IMR-90 (cell line): ENCODE data around the gene SLC26A3. TPM values are rescaled to one million over a fixed set of nuclear protein-coding genes. Genes with fewer than 3 reads are reported as not detected.

Source experiments
- ATAC-seq: fragments of 200-7000 bp; cut with Tn5 transposase; 2 replicates; pipeline ENCODE4 v1.9.1; 2020; ENCODE audit warnings: low read depth, mild to moderate bottlenecking, moderate library complexity
- Bru-seq: library from RNA; stranded (reverse); fragments of 400-500 nt; gene quantifications from one replicate; lab custom pipeline; 2021; lab: Mats Ljungman, UMichigan
- BruChase-seq, 2 experiments: library from RNA; stranded (reverse); fragments of 400-500 nt; gene quantifications; one replicate each; lab custom pipeline; 2021; lab: Mats Ljungman, UMichigan
- BruUV-seq: library from RNA; stranded (reverse); fragments of 400-500 nt; replicated peaks from 2 replicates; lab custom pipeline; 2021; lab: Mats Ljungman, UMichigan
- CTCF ChIA-PET: fragments of 300-600 bp; formaldehyde crosslinking; extraction: SDS; loops from one replicate; lab custom pipeline; 2021; ENCODE audit warnings: antibody characterized with exemption; lab: Yijun Ruan, JAX
- POLR2A ChIA-PET: fragments of 300-600 bp; sonication (Branson Sonifier 250); formaldehyde crosslinking; loops from one replicate; lab custom pipeline; 2022; ENCODE audit warnings: antibody characterized with exemption; ENCODE audit not compliant: unreplicated experiment; lab: Charles Lee
- DNase-seq: peaks from one replicate; pipeline ENCODE4 v3.0.0; 2013
- H2AFZ ChIP-seq: replicated peaks from 2 replicates; pipeline ENCODE3; 2013; ENCODE audit warnings: low read length, mild to moderate bottlenecking; ENCODE audit not compliant: poor library complexity
- H2AK5ac ChIP-seq: 2 replicates; pipeline ENCODE4 v1.6.1; 2013; ENCODE audit warnings: low read depth, low read length, inconsistent platforms
- H2AK9ac ChIP-seq: replicated peaks from 2 replicates; pipeline ENCODE3; 2013; ENCODE audit warnings: mild to moderate bottlenecking, low read depth, low read length, moderate library complexity; ENCODE audit not compliant: poor library complexity
- H2BK120ac ChIP-seq: 2 replicates; pipeline ENCODE4 v1.6.1; 2013; ENCODE audit warnings: low read depth, low read length, inconsistent platforms
- H2BK15ac ChIP-seq: 3 replicates; pipeline ENCODE4 v1.6.1; 2013; ENCODE audit warnings: low read depth, low read length, inconsistent platforms
- H2BK20ac ChIP-seq: 2 replicates; pipeline ENCODE4 v1.6.1; 2013; ENCODE audit warnings: low read depth, mild to moderate bottlenecking, inconsistent platforms, low read length, moderate library complexity
- H2BK5ac ChIP-seq: 2 replicates; pipeline ENCODE4 v1.6.1; 2013; ENCODE audit warnings: mild to moderate bottlenecking, low read depth, low read length, inconsistent platforms; ENCODE audit not compliant: poor library complexity, severe bottlenecking
- H3K14ac ChIP-seq: replicated peaks from 2 replicates; pipeline ENCODE4 v1.6.1; 2013; ENCODE audit warnings: low read depth, low read length, inconsistent platforms
- H3K18ac ChIP-seq: 2 replicates; pipeline ENCODE4 v1.6.1; 2013; ENCODE audit warnings: low read depth, low read length, control low read depth
- H3K23ac ChIP-seq: 2 replicates; pipeline ENCODE4 v1.6.1; 2013; ENCODE audit warnings: low read depth, low read length, inconsistent platforms
- H3K27ac ChIP-seq: 2 replicates; pipeline ENCODE4 v1.5.1; 2013; ENCODE audit warnings: mild to moderate bottlenecking, control low read depth, low read length; ENCODE audit not compliant: insufficient read depth
- H3K27me3 ChIP-seq: 2 replicates; pipeline ENCODE4 v1.6.1; 2013; ENCODE audit warnings: low read length; ENCODE audit not compliant: control insufficient read depth, insufficient read depth
- H3K36me3 ChIP-seq: 2 replicates; pipeline ENCODE4 v1.6.1; 2013; ENCODE audit warnings: low read length, mixed read lengths; ENCODE audit not compliant: control insufficient read depth, insufficient read depth
- H3K4ac ChIP-seq: 2 replicates; pipeline ENCODE4 v1.6.1; 2013; ENCODE audit warnings: low read depth, low read length, inconsistent platforms
- H3K4me1 ChIP-seq: 2 replicates; pipeline ENCODE4 v1.6.1; 2013; ENCODE audit warnings: low read length, mixed read lengths; ENCODE audit not compliant: control insufficient read depth, insufficient read depth
- H3K4me2 ChIP-seq: 2 replicates; pipeline ENCODE4 v1.6.1; 2013; ENCODE audit warnings: low read depth, mild to moderate bottlenecking, control low read depth, low read length, moderate library complexity
- H3K4me3 ChIP-seq: 2 replicates; pipeline ENCODE4 v1.5.1; 2013; ENCODE audit warnings: low read depth, mild to moderate bottlenecking, control low read depth, low read length, moderate library complexity; ENCODE audit not compliant: insufficient read depth
- H3K56ac ChIP-seq: 2 replicates; pipeline ENCODE4 v1.6.1; 2013; ENCODE audit warnings: low read length, inconsistent platforms; ENCODE audit not compliant: insufficient read depth; ENCODE audit errors: extremely low read depth
- H3K79me1 ChIP-seq, 2 experiments: 2 replicates each; pipeline ENCODE4 v1.6.1; 2013; ENCODE audit warnings: low read length in 2 of 2, inconsistent platforms in 1 of 2, low read depth in 1 of 2
- H3K9ac ChIP-seq: 2 replicates; pipeline ENCODE4 v1.6.1; 2013; ENCODE audit warnings: low read depth, low read length, control low read depth
- H3K9me1 ChIP-seq: 2 replicates; pipeline ENCODE4 v1.6.1; 2013; ENCODE audit warnings: low read length, inconsistent platforms; ENCODE audit not compliant: insufficient read depth
- H3K9me3 ChIP-seq: 2 replicates; pipeline ENCODE4 v1.6.1; 2013; ENCODE audit warnings: low read length; ENCODE audit not compliant: control insufficient read depth, insufficient read depth
- H4K20me1 ChIP-seq: 2 replicates; pipeline ENCODE4 v1.6.1; 2013; ENCODE audit warnings: low read length, inconsistent platforms; ENCODE audit not compliant: insufficient read depth
- H4K5ac ChIP-seq: 2 replicates; pipeline ENCODE4 v1.6.1; 2013; ENCODE audit warnings: mild to moderate bottlenecking, low read depth, low read length, control low read depth
- H4K8ac ChIP-seq, 2 experiments: 2 replicates each; pipeline ENCODE4 v1.6.1; 2013; ENCODE audit warnings: low read depth in 2 of 2, low read length in 2 of 2, control low read depth in 1 of 2, inconsistent platforms in 1 of 2
- H4K91ac ChIP-seq: 2 replicates; pipeline ENCODE4 v1.6.1; 2013; ENCODE audit warnings: low read depth, low read length, inconsistent platforms; ENCODE audit not compliant: insufficient read depth
- CEBPB ChIP-seq: IDR thresholded peaks from 2 replicates; pipeline ENCODE4 v1.6.1; 2012; ENCODE audit warnings: low read depth, low read length, improper control_type of control experiment
- CHD1 ChIP-seq: IDR thresholded peaks from 2 replicates; pipeline ENCODE4 v1.6.1; 2012; ENCODE audit warnings: low read depth, low read length, improper control_type of control experiment
- CTCF ChIP-seq: conservative IDR thresholded peaks from 2 replicates; pipeline ENCODE4 v1.5.1; 2012; ENCODE audit warnings: mild to moderate bottlenecking, low read depth, low read length, improper control_type of control experiment
- FOS ChIP-seq: fragments of 150-350 bp; IDR thresholded peaks from 2 replicates; pipeline ENCODE4 v1.6.1; 2016; ENCODE audit warnings: low read depth, low read length
- MAFK ChIP-seq: IDR thresholded peaks from 2 replicates; pipeline ENCODE4 v1.6.1; 2012; ENCODE audit warnings: low read depth, low read length, improper control_type of control experiment
- MAZ ChIP-seq: IDR thresholded peaks from 2 replicates; pipeline ENCODE4 v1.6.1; 2012; ENCODE audit warnings: low read depth, mild to moderate bottlenecking, low read length, improper control_type of control experiment, moderate library complexity, borderline replicate concordance
- NFE2L2 ChIP-seq: fragments of 150-350 bp; IDR thresholded peaks from 2 replicates; pipeline ENCODE4 v1.6.1; 2016; ENCODE audit warnings: low read depth, mild to moderate bottlenecking, low read length
- POLR2A ChIP-seq: IDR thresholded peaks from 2 replicates; pipeline ENCODE4 v1.6.1; 2012; ENCODE audit warnings: mild to moderate bottlenecking, low read depth, low read length
- RCOR1 ChIP-seq: IDR thresholded peaks from 2 replicates; pipeline ENCODE4 v1.6.1; 2012; ENCODE audit warnings: mild to moderate bottlenecking, low read length, improper control_type of control experiment; ENCODE audit not compliant: insufficient replicate concordance
- RFX5 ChIP-seq: IDR thresholded peaks from 2 replicates; pipeline ENCODE4 v1.8.0; 2012; ENCODE audit warnings: low read depth, mild to moderate bottlenecking, low read length, moderate library complexity
- SMC3 ChIP-seq: fragments of 150-350 bp; IDR thresholded peaks from 2 replicates; pipeline ENCODE4 v1.6.1; 2016; ENCODE audit warnings: low read depth, mild to moderate bottlenecking, antibody characterized with exemption, low read length, moderate library complexity
- WGBS, 2 experiments: methylation state at CpG; one replicate each; pipeline versions ENCODE4 v1.1.5 to v1.1.7; 2013; ENCODE audit warnings: missing lambda C conversion rate in 2 of 2; ENCODE audit not compliant: insufficient read length in 1 of 2; ENCODE audit errors: extremely low coverage in 2 of 2; 5-methylcytosine and 5-hydroxymethylcytosine counted together
- dilution Hi-C: fragments of 300-500 bp; cut with HindIII; formaldehyde crosslinking; loops from one replicate; pipeline ENCODE4 v1.14.3; 2018; ENCODE audit warnings: low sequenced_read_pairs; ENCODE audit not compliant: unreplicated experiment
- in situ Hi-C: fragments of 300-500 bp; cut with MboI; formaldehyde crosslinking; loops from 3 replicates; pipeline ENCODE4 v1.14.3; 2019; ENCODE audit warnings: low sequenced_read_pairs, inconsistent platforms, mixed read lengths
- intact Hi-C: fragments of 100-400 bp; cut with micrococcal nuclease; formaldehyde crosslinking; loops from 2 replicates; pipeline ENCODE4 v1.10.0; 2022
- long read RNA-seq: library from polyadenylated mRNA; unstranded; transcript quantifications from one replicate; pipeline ENCODE4 v2.0.0, GENCODE V29; 2021; ENCODE audit not compliant: unreplicated experiment
- polyA plus RNA-seq, 3 experiments: library from polyadenylated mRNA; depleted of rRNA; stranded (reverse); fragments of >200 nt; gene quantifications; 2 replicates each; pipeline ENCODE4 v1.2.3, GENCODE V29; 2012; ENCODE audit warnings: low replicate concordance in 1 of 3
- total RNA-seq: library from RNA; depleted of rRNA; stranded (reverse); fragments of >200 nt; gene quantifications from 2 replicates; pipeline ENCODE4 v1.2.3, GENCODE V29; 2012; rRNA removed
- TF ChIP-seq, protein P1 (sequence below): fragments of 150-350 bp; IDR thresholded peaks from 2 replicates; pipeline ENCODE4 v1.6.1; 2016; ENCODE audit warnings: low read depth, mild to moderate bottlenecking, low read length, moderate library complexity, borderline replicate concordance

The SLC26A3 gene
- total RNA-seq (not detected in 2 replicates), polyA plus RNA-seq (2012; rRNA removed) (not detected in 2 replicates), Bru-seq, nascent RNA (not detected), BruChase-seq, experiment 1, labeled RNA remaining after a 6-hour chase (not detected), BruChase-seq, experiment 2, labeled RNA remaining after a 2-hour chase (percentile 3 among the genes with signal in this experiment)
- polyA plus RNA-seq (2012; cell fraction: cytosol; rRNA removed), result not detected in 2 replicates
- polyA plus RNA-seq (2012; cell fraction: nucleus; rRNA removed; ENCODE audit: low replicate concordance), result not detected in 2 replicates
- long read RNA-seq, result 0 reads

DNA sequence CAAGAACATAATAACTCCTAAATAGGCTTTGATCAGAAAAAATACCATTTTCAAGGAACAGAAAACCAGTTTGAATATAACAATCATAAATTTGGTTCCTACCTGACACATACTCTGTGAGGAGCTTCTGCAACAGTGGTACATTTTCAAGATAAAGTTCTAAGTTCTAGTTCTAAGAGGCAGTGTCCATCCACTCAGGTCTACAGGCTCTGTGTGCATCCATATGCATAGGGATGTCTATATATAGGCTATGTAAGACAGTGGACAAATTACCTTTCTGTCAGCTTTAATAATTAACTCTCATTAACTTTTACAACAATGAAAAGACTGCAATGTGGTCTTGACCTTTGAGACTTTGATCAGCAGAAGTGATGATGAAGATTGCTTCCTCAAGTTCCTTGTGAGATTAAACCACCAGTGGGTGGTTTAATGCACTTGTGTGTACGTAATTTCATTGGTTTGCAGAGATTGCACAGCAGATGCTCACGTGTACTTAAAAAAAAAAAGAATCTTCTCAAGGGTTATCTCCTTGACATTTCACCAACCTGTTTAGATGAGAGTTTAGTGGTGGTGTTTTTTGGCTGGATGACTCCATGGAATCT, at the start of gene SLC26A3:
Gene SLC26A3, minus strand, starts transcription at position 215 of the 602 bp plus-strand sequence. CDS start 8,714 bp downstream, outside the sequence.
- Histone ChIP-seq H3K9me3 (no peaks in the 10 kb centered on the region), H2AFZ (no peak within 1 kb of the TSS), H2AK9ac (no peak within 1 kb of the TSS), H3K4me3 (no peak within 1 kb of the TSS), H4K91ac (no peak within 1 kb of the TSS), H2BK120ac (no peak within 1 kb of the TSS), H3K9me1 (no peaks in the 10 kb centered on the region), H4K20me1 (no peaks in the 10 kb centered on the region), H3K4me1 (no peaks in the 10 kb centered on the region), H2BK20ac (no peak within 1 kb of the TSS), H3K56ac (no peak within 1 kb of the TSS), H3K36me3 (no peaks in the 10 kb centered on the region), H2BK15ac (no peak within 1 kb of the TSS), H3K79me1 (no peaks in the 10 kb centered on the region), H3K27ac (no peak within 1 kb of the TSS), H2AK5ac (no peak within 1 kb of the TSS), H3K9ac (no peak within 1 kb of the TSS), H3K18ac (no peak within 1 kb of the TSS), H4K5ac (no peak within 1 kb of the TSS), H3K4ac (no peak within 1 kb of the TSS), H3K27me3 (peaks cover 16% of the 10 kb centered on the region), H3K4me2 (no peak within 1 kb of the TSS), H4K8ac (no peak within 1 kb of the TSS), H3K23ac (no peak within 1 kb of the TSS), H2BK5ac (no peak within 1 kb of the TSS), H3K14ac (no peak within 1 kb of the TSS)
- BruUV-seq, result no TSS peak
- ATAC-seq (no peak), DNase-seq (no peak)
- intact Hi-C loops, result no loop called here
- in situ Hi-C loops, result no loop called here
- ChIA-PET CTCF (no interaction called here), POLR2A (no interaction called here)
- TF ChIP-seq MAFK (no peak), CTCF (no peak), MAZ (no peak), CHD1 (no peak), CEBPB (no peak), SMC3 (no peak), POLR2A (no peak), NFE2L2 (no peak), RCOR1 (no peak), FOS (no peak), RFX5 (no peak)
- TF ChIP-seq, protein P1, sequence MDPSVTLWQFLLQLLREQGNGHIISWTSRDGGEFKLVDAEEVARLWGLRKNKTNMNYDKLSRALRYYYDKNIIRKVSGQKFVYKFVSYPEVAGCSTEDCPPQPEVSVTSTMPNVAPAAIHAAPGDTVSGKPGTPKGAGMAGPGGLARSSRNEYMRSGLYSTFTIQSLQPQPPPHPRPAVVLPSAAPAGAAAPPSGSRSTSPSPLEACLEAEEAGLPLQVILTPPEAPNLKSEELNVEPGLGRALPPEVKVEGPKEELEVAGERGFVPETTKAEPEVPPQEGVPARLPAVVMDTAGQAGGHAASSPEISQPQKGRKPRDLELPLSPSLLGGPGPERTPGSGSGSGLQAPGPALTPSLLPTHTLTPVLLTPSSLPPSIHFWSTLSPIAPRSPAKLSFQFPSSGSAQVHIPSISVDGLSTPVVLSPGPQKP, result no peak
- no CpG with 5 or more reads among the region's 2 CpGs for WGBS, 2 experiments
- dilution Hi-C loops, result no loop called here
